Islet of Langerhans (tissue), 1 donor: ENCODE measurements around the gene STK32B.

Experiments
- FAIRE-seq: peaks from one replicate; lab custom pipeline; 2011; peaks lifted over from hg19 to GRCh38; lab: Jason Lieb, UNC

The STK32B gene

GRCh38 chr4:5532100-5532499 is 480.8 kb downstream of the STK32B start:
- FAIRE-seq, result no peak

- no peak for FAIRE-seq
Measured at GRCh38 chr4:5539584-5539983, 488.3 kb downstream of the STK32B start.

GRCh38 chr4:5541169-5541568 is 489.9 kb downstream of the STK32B start:
- FAIRE-seq, result no peak

GRCh38 chr4:5543681-5544080 is 492.4 kb downstream of the STK32B start:
- no peak for FAIRE-seq

GRCh38 chr4:5544762-5545161 is 493.5 kb downstream of the STK32B start:
- no peak for FAIRE-seq

GRCh38 chr4:5545271-5545670 is 494.0 kb downstream of the STK32B start:
- FAIRE-seq, result no peak

GRCh38 chr4:5547651-5548249 is 496.5 kb downstream of the STK32B start:
- FAIRE-seq, result no peak
